Esophagus muscularis mucosa (tissue), 3 donors: Measurements from ENCODE around the gene GTPBP3.

Source experiments
- POLR2A ChIP-seq: fragments of 450-650 bp; IDR thresholded peaks from one replicate; pipeline ENCODE4 v1.6.1; 2017; ENCODE audit warnings: antibody characterized with exemption, moderate library complexity, mild to moderate bottlenecking, low read depth
- POLR2AphosphoS5 ChIP-seq, 2 donors: sonication (generic); formaldehyde crosslinking; IDR thresholded peaks; one replicate each; pipeline ENCODE4 v1.6.1; 2017; ENCODE audit warnings: antibody characterized with exemption in 2 of 2
- TF ChIP-seq, protein P1 (sequence below), 3 experiments: fragments of 200-600 bp in 2 of 3; fragments of 450-650 bp in 1 of 3; sonication (generic) in 2 of 3; IDR thresholded peaks; one replicate each; pipeline ENCODE4 v1.5.1; 2017 to 2019; ENCODE audit warnings: antibody characterized with exemption in 3 of 3, mild to moderate bottlenecking in 2 of 3, moderate library complexity in 1 of 3

DNA sequence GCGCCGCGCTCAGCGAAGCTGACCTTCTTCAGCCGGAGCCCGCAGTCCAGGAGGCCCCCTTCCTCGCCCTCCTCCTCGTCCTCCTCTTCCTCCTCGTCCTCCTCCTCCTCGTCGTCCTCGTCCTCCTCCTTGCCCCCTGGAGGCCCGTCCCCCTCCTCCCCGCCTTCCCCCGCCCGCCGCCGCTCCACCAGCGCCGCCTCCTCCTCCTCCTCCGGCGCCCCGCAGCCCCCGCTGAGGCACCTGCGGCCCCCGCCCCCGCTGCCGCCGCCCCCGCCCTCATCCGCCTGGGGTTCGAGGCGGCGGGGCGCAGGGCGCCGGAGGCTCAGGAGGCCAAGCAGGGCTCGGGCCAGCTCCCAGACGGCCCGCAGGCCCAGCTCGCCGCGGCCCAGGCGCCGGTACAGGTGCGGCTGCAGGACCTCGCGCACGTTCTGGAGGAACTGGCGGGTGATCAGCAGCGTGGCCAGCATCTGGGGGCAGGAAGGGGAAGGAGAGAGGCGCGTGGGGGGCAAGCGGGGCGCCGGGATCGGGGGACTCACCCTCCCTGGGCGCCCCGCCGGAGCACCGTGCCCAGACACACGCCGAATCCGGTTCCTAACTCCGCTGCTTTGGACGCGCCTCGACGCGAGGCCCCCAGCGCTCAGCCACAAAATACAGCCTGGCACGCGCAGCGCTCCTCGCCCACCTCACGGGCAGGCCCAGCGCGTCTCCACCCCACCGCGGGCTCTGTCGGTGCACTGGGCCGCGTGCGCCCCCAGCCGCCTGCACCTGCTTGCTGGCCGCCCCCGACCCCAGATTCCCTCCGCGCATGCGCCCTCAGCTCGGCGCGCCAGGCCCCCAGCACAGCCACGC is 8.6 kb upstream of the GTPBP3 start:
- TF ChIP-seq POLR2A (no peak), POLR2AphosphoS5 (IDR thresholded peaks at IDR 0.05) (no peak)
- TF ChIP-seq, protein P1, sequence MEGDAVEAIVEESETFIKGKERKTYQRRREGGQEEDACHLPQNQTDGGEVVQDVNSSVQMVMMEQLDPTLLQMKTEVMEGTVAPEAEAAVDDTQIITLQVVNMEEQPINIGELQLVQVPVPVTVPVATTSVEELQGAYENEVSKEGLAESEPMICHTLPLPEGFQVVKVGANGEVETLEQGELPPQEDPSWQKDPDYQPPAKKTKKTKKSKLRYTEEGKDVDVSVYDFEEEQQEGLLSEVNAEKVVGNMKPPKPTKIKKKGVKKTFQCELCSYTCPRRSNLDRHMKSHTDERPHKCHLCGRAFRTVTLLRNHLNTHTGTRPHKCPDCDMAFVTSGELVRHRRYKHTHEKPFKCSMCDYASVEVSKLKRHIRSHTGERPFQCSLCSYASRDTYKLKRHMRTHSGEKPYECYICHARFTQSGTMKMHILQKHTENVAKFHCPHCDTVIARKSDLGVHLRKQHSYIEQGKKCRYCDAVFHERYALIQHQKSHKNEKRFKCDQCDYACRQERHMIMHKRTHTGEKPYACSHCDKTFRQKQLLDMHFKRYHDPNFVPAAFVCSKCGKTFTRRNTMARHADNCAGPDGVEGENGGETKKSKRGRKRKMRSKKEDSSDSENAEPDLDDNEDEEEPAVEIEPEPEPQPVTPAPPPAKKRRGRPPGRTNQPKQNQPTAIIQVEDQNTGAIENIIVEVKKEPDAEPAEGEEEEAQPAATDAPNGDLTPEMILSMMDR (IDR thresholded peaks at IDR 0.05) = no peak
